Measurements from ENCODE around the gene BTG4. TPM values are rescaled to one million over a fixed set of nuclear protein-coding genes. Genes with fewer than 3 reads are reported as not detected.

The BTG4 gene
- total RNA-seq, 6 experiments from 2014 or later = not detected

DNA sequence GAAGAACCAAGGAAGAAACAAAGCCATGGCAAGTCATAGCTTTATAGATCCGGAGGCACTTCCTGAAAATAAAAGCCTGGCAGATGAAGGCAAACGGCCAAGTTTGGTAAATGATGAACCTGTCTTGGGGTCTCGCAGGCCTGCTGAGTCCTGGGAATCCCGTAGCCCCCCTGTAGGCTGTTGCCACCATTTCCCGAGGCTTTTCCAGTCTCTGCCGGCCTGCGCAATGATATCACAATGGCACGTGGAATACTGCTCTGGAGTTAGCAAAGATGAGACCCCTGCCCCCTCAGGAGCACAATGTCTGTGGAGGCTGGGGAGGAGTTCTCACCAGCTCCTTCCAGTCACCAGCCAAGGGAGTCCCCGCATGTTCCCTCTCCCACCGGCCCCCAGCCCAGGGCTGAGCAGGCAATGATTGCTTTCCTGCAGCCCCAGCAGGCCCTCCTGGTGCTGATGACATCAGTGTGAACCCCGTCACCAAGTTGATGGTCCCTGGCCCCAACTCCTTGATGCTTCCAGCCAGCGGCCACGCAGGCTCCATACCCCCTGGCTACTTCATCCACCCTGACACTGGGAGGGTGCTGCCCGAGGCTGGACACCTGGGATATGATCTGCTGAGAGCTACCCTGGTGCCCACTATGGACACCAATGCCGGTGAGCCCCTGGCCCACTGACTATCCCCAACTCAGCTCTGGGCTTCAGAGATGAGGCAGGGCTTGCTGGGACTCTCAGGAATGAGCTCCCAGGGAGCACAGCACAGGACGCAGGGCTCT, 55.9 kb downstream of the BTG4 start:
- DNase-seq (no peak), ATAC-seq (no peak)
- H3K4me1 ChIP-seq = no peaks in the 10 kb centered on the region
- H3K27me3 ChIP-seq = no peaks in the 10 kb centered on the region
- intact Hi-C loops (cut with DNase I) = no loop called here
- H3K4me3 ChIP-seq = no peak overlapping the region
- H3K9me3 ChIP-seq = no peaks in the 10 kb centered on the region
- H3K36me3 ChIP-seq = no peaks in the 10 kb centered on the region
- WGBS (ENCODE audit: insufficient coverage, low coverage, low lambda C conversion rate, missing lambda C conversion rate) = 57% methylated on average over 2 of the region's 16 CpGs
- TF ChIP-seq POLR2A (IDR thresholded peaks at IDR 0.05) = no peak
- TF ChIP-seq, protein P1, sequence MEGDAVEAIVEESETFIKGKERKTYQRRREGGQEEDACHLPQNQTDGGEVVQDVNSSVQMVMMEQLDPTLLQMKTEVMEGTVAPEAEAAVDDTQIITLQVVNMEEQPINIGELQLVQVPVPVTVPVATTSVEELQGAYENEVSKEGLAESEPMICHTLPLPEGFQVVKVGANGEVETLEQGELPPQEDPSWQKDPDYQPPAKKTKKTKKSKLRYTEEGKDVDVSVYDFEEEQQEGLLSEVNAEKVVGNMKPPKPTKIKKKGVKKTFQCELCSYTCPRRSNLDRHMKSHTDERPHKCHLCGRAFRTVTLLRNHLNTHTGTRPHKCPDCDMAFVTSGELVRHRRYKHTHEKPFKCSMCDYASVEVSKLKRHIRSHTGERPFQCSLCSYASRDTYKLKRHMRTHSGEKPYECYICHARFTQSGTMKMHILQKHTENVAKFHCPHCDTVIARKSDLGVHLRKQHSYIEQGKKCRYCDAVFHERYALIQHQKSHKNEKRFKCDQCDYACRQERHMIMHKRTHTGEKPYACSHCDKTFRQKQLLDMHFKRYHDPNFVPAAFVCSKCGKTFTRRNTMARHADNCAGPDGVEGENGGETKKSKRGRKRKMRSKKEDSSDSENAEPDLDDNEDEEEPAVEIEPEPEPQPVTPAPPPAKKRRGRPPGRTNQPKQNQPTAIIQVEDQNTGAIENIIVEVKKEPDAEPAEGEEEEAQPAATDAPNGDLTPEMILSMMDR (IDR thresholded peaks at IDR 0.05) = no peak
- no peak overlapping the region for H3K27ac ChIP-seq

DNA sequence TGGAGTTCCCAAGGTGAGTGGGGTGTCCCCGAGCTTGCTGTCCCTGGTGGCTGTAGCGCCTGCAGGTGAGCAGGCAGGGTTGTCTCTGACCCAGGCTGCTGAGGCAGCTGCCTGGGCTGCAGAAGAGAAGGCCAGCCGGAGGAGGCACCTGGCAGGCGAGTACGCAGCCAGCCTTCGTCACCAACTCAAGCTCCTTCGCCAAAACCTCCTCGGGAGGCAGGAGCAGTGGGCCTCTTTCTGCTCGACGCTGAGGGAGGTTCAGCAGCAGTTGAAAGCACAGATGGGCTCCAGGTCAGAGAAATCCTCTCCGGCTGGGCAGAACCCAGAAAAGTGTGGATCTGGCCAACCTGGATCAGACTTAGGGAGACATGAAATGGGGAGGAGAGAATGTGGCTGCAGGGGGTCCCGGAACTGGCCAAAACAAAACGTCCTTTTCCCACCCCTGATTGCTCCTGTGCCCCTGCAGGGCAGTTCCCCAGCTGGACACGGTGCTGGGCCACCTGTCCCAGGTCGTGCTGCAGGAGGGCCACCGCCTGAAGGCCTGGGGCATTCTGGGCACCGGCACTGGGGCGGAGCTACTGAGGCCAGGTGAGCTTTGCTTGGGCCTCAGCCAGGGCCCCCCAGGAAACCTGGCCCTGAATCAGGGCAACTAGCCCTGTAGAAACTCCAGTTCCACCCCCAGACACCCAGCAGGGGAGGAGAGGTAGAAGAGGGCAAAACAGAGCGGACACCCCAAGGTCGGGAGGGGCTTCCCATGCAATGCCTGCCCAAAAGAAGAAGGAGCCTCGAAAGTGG, 56.7 kb downstream of the BTG4 start:
- no peaks in the 10 kb centered on the region for H3K9me3 ChIP-seq
- no peak for TF ChIP-seq POLR2A (IDR thresholded peaks at IDR 0.05)
- TF ChIP-seq, protein P1 (IDR thresholded peaks at IDR 0.05) = no peak
- no peaks in the 10 kb centered on the region for H3K36me3 ChIP-seq
- no peak overlapping the region for H3K4me3 ChIP-seq
- ATAC-seq (no peak), DNase-seq (no peak)
- no peaks in the 10 kb centered on the region for H3K27me3 ChIP-seq
- no peak overlapping the region for H3K27ac ChIP-seq
- intact Hi-C loops (cut with DNase I) = no loop called here
- H3K4me1 ChIP-seq = no peaks in the 10 kb centered on the region
- WGBS (ENCODE audit: insufficient coverage, low coverage, low lambda C conversion rate, missing lambda C conversion rate) = 64% methylated on average over 3 of the region's 21 CpGs

DNA sequence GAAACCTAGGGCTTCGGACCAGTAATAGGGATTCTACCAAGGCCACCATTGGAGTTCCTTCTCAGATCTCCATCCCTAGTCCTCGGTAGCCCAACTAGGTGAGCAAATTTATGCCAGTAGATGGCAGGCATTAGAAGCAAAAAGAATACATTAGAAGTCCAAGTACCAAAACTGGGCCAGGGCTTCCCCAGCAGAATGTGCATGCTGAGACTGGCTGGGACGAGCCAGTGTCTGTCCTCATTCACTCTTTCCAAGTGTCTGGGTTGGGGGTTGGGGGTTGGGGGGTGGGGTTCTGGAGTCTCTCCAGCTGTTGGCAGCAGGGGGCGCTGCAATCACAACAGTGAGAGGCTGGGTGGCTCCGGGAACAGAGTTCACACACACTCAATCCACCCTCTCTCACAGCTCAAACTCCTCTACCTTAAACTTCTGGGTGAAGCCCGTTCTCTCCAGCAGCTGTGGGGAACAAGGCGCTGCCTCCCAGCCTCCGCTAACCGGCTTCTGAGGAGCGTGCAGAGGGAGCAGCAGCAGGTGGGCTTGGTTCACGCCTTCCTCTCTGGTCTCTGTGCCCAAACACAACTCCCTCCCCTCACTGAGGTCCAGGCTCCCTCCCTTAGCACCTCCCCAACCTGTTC, 57.5 kb downstream of the BTG4 start:
- intact Hi-C loops (cut with DNase I) = no loop called here
- TF ChIP-seq, protein P1 (IDR thresholded peaks at IDR 0.05) = peak in 2 of 4 donors; percentile 10 to 23
- TF ChIP-seq POLR2A (IDR thresholded peaks at IDR 0.05) = no peak
- no peaks in the 10 kb centered on the region for H3K36me3 ChIP-seq
- no peaks in the 10 kb centered on the region for H3K4me1 ChIP-seq
- no peaks in the 10 kb centered on the region for H3K9me3 ChIP-seq
- H3K4me3 ChIP-seq = no peak overlapping the region
- 55% methylated on average over 3 of the region's 11 CpGs for WGBS (ENCODE audit: insufficient coverage, low coverage, low lambda C conversion rate, missing lambda C conversion rate)
- H3K27me3 ChIP-seq = no peaks in the 10 kb centered on the region
- H3K27ac ChIP-seq = no peak overlapping the region
- DNase-seq (no peak), ATAC-seq (peak in 2 of 4 donors; percentile 38 to 53)

DNA sequence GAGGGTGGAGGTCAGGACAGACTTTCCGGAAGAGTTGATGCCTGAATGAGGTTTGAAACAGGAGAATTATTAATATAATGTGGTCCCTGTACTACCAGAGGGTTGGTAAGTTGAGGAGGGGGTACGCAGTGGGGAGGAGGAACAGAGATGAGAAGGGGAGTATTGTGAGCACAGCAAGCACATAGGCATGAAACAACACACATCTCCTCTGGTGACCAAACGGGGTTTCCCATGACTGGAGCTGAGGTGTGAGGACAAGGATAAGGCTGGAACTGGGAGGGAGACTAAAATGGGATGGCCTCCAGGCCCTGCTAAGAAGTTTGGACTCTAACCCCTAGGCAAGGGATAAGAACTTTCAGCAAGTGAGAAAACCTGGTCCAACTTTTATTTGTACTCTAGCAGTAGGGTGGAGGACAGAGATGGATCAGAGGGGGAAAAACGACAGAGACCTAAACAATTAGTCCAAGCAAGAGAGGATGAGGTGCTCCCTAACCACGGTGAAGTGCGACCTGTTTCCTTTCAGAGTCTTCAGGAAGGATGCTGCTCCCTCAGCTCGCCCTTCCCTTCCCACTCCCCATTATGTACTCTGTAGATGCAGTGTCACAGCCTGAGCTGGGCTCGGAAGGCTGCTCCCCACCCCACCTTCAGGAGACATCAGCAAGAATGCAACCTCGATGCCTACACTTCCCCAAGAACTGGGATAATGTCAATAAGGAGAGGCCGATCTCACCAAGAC, 59.2 kb downstream of the BTG4 start:
- TF ChIP-seq POLR2A (IDR thresholded peaks at IDR 0.05) = no peak
- TF ChIP-seq, protein P1 (IDR thresholded peaks at IDR 0.05) = no peak
- no peak for DNase-seq
- WGBS (ENCODE audit: insufficient coverage, low coverage, low lambda C conversion rate, missing lambda C conversion rate) = 52% methylated on average over 9 of the region's 10 CpGs
- no peaks in the 10 kb centered on the region for H3K27me3 ChIP-seq
- no peaks in the 10 kb centered on the region for H3K9me3 ChIP-seq
- no peaks in the 10 kb centered on the region for H3K4me1 ChIP-seq
- no peak for ATAC-seq
- intact Hi-C loops (cut with DNase I) = no loop called here
- no peak overlapping the region for H3K27ac ChIP-seq
- H3K36me3 ChIP-seq = no peaks in the 10 kb centered on the region
- H3K4me3 ChIP-seq = no peak overlapping the region

All from right lobe of liver (tissue), 6 donors.